Eye (tissue), 1 donor: ENCODE data around the gene NTNG2.

Source experiments
- DNase-seq: peaks from one replicate; pipeline ENCODE4 v3.0.0-alpha.2; 2015

The NTNG2 gene

DNA sequence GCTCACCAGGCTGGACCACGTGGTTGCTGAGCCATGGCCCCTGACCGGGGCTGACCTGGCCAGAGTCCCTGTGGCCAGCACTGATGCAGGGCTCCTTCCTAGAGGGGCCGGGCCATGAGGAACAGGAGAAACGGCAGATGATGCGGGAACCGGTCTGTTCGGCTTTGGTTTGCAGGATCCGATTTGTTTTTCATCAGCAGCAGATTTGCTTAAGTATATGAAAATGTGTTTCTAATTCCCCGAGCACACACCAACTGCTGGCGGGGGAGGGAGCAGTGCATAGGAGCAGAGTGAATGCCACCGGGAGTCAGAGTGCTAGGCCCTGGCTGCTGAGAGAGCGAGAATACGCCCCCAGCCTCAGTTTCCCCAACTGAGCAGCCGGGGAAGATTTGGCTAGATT, 13.6 kb downstream of the NTNG2 start:
- DNase-seq: peak; percentile 18

DNA sequence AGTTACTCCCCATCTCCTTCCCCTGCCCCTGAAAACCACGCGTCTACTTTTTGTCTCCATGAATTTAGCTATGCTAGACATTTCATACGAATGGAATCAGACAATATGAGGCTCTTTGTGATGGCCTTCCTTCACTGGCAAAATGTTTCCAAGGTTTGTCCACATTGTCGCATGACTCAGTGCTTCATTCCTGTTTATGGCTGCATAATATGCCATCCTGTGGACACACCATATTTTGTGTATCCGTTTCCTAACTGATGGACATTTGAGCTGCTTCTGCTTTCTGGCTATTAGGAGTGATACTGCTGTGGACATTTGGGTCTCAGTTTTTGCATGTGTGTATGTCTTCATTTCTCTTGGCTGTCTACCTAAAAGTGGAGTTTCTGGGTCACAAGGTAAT, 14.5 kb downstream of the NTNG2 start:
- DNase-seq: no peak

DNA sequence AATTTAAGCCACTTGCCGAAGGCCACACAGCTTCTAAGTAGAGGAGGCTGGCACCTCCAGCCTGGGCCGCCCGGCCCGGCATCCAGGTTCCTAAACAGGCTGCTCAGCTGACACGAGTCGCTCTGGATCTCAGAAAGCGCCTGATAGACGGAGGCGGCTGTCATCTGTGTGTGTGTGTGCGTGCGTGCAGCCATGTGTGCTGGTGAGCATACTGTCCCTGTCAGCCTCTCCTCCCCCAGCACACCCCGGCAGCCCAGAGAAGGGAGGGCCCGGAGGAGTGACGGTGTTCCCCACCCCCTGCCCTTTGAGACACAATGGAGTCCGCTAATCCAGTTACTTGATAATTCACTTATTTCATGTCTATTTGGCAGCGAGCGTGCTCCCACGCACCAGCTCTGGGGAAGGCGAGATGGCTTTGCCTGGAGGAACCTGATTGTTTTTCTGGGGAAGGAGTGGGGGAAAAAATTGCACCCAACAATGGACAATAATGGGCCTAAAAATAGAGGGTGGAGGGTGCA, 20.0 kb downstream of the NTNG2 start:
- DNase-seq: peak; percentile 85

DNA sequence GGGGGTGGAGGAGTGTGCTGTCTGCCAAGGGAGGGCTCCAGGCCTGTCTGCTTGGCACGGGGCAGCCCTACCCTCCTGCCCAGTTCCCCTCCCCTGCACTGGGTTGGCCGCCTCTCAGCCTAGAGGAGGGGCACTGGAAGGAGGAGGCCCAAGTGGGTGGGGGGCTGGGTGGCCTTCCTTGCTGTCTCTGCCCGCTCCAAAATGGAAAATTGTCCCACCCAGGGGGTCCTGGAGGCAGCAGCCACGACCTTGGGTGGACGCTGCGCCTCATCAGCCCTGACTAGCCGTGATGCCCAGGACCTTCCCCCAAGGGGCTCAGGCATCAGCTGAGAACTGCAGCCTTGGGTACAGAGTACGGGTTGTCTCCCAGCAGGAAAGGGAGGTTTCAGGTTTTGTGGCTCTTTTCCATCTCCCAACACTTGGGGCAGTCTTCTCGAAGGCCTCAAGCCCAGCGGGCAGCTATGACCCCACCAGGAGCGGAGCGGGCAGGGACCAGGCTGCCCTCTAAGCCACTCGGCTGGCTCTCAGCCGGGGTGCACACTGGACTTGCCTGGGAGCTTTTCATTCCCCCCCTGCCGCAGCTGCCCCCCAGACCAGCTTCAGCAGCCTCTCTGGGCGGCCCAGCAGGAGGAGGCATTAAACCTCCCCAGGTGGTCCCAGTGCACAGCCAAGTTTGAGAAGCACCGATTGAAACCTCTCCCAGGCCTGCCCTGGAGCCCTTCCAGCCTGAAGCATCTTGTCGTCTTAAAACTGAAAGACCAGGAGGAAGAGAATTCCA, 20.6 kb downstream of the NTNG2 start:
- DNase-seq: peak; percentile 76

DNA sequence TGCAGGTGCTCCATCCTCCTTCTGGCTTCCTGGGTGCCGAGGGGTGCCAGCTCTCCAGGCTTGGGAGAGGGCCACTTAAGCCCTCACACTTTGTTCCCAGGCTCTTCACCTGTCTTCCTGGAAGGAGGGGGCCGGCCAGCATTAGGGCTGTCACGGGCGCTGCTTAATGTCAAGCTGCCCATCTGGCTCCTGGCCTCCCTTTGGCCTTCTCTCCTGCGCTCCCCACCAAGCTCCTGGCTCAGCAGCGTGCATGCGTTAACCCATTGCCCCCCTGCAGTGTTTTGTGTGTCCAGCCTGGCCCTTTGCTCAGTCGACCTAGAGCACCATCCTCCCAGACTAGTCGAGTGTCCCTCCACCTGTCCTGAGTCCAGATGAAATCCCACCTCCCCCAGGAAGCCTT, 21.3 kb downstream of the NTNG2 start:
- DNase-seq: peak; percentile 14

DNA sequence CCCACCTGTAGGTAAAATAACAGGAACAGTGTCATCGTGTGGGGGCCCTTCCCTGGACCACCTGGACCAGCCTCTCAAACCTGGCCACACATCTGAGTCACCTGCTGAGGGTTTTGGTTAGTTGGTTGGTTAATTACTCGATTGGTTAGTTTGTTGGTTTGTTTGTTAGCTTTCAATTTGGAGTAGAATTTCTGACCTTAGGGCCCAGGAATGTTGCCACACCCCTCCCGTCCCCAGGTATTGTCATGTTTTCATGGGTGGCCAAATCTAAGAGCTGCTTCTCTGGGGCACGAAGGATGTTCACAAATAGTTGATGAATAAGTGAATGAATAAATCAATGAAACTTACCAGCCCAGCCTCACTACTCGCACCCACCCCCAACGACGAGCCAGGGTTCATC, 21.9 kb downstream of the NTNG2 start:
- no peak for DNase-seq

DNA sequence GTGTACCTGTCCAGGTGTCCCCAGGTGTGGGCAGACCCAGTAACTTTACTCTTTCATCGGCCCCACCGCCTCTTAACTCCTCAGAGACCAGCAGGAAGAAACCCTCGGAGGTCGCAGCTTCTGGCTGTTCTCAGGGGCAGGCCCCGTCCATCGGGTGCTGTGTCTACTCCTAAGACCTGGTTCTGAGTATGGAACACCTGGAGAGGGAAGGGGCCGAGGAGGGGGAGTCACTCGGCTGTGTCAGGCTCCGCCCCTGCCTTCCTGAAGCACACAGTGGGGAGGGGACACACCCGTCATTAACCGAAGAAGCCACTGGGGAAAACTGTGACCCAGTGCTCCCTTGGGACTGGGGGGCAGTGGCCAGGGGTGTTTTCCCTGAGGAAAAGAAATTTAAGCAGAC, 22.3 kb downstream of the NTNG2 start:
- DNase-seq: no peak

DNA sequence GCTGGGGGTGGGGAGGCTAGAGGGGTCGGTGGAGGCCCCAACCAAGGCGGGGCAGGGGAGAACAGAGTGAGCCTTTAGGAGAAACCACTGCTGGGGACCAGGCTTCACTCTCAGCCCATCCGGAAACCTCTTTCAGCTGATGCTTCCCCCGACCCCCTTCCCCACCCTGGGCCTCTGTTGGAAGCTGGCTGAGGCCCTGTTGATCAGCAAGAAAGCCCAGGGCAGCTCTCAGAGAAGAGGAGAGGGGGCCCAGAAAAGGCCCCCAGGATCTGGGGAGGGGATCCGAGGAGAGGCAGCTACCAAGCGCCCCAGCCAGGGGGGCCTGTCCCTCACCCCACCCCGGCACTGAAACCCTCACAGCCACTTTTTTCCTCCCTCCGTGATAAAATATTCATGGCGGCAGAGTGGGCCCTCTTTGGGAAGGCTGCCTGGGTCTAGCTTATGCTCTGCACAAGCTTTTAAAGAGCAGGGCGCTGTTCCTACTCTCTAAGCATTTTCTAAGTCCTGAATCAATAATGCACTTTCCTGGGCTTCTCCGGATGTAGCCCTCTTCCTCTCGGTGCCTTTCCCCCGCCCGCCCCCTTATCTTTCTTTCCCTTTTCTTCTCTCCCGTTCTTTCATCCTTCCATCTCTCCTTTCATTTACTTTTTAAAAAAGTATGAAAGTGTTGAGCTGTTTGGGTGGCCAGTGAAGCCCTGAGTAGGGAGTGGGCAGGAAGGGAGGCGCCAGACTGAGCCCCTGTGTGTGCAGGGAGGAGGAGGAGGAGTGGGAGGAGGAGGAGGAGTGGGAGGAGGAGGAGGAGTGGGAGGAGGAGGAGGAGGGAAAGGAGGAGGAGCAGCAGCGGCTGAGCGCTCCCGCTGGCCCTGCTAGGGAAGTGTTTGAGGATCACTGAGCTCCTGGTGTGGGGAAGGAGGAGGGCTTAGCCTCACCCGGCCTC, 23.5 kb downstream of the NTNG2 start:
- DNase-seq: peak; percentile 69

DNA sequence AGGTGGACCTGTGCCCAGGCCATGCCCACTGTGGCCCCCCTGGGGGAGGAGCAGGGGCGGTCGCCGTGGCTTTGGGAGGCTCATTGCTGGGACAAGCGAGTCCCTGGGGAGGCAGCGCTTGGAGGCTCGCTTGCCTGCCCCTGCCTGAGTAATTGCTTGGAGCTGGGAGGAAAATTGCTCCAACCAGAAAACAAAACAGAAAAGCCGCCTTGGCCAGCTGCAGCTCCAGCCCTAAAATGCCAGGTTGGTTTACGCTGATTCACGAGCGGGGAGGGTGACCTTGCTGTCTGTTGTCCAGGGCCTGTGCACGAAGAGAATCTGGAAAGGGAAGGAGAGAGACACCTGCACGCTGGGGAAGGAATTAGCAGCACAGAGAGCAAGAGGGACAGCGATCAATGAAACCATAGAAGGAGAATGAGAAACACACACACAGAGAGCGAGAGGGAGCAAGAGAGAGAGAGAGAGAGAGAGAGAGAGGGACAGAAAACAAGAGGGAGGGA, 25.3 kb downstream of the NTNG2 start:
- peak; percentile 74 for DNase-seq

DNA sequence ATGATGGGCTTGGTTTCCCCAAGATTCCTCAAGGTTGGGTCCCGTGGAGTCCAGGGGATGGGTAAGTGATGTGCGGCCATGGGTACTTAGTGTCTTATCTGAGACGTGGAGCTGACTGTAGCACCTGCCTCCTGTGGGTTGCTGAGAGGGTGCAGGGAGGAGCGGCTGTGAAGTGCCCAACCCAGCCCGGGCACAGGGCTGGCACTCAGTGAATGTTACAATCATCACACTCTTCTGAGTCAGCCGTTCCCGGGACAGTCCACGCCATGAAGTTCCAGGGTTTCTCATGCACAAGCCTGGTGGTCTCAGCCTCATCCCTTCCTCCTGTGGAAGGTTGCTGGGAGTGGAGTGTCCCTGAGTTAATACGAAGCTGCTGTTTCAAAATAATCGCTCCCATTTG, 29.1 kb downstream of the NTNG2 start:
- no peak for DNase-seq

DNA sequence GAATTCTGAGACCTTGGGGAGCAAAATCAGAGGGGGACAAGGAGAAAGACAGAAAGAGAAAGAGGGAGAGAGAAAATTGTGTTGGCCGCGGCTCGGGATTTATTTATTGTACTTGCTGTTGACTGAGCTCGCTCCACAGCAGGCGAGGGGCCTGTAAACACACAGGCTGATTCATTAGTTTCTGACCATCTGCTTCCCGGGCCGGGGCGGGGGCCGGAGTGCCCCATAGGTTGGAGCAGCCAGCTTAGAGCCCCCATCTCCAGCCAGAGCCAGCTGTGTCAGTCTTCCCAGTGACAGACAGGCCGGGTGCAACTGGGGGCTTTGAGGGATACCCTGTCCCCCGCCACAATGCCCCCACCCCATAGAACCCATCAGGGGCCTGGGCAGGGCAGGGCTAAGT, 30.9 kb downstream of the NTNG2 start:
- DNase-seq: no peak

DNA sequence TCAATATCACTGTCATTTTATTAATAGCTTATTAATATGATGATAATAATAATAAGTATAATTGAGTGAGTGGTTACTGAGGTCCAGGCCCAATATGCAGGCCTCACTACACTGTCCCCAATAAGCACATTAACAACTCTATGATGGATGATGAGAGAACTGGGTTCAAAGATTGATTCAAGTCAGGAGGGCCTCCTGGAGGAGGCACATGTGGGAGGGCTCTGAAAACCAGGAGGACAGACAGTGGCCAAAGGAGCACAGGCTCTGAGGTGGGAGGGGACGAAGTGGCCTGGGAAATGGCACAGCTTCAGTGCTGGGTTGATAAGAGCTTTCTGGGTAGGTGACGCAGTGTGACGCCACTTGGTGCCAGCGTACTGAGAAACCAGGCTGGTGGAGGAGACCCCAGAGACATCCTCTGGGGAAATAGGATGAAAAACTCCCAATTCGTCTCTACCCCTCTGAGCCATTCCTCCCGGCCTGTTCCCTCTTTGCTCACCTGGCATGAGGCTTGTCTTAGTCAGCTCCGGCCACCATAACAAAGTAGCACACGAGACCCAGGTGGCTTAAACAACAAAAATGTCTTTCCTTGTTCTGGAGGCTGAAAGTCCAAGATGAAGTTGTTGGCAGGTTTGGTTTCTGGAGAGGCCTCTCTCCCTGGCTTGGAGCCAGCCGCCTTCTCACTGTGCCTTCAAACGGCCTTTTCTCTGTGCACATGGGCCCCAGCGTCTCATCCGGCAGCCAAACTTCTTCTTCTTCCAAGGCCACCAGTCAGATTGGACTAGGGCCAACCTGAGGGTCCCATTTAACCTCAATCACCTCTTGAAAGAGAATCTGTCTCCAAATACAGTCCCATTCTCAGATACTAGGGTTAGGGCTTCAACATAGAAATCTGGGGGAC, 31.6 kb downstream of the NTNG2 start:
- DNase-seq: no peak

DNA sequence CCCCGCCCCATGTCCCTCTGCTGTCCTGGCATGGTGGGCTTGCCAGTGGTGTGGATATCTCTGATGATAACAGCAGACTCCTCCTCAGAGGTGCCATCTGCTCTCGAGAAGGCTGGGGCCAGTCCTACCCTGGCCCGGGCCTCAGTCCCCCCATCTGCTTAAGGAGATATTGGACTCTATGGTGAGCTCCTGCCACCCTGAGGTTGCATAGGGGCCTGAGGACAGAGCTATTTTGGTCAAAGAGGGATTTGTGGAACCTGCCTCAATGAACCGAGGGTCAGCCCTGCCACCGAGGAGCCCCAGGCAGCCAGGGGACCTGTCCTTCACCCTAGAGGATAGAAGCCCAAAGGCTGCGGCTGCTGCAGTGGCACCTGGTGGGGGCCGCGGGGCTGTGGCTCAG, 32.6 kb downstream of the NTNG2 start:
- DNase-seq: no peak

DNA sequence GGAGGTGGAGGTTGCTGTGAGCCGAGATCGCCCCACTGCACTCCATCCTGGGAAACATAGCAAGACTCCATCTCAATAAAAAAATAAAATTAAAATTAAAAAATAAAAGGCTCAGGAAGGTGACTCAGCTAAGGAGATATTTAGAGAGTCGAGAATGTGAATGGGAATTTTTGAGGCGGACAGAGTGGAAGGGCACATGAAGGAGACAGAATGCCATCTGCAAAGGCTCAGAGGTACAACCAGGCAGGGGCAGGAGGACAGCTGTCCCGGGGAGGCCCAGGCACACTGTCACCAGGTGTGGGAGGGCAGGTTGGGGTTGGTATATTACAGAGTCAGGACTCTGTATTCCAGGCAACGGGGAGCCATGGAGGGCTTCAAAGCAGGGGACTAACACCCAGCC, 35.5 kb downstream of the NTNG2 start:
- DNase-seq: no peak

DNA sequence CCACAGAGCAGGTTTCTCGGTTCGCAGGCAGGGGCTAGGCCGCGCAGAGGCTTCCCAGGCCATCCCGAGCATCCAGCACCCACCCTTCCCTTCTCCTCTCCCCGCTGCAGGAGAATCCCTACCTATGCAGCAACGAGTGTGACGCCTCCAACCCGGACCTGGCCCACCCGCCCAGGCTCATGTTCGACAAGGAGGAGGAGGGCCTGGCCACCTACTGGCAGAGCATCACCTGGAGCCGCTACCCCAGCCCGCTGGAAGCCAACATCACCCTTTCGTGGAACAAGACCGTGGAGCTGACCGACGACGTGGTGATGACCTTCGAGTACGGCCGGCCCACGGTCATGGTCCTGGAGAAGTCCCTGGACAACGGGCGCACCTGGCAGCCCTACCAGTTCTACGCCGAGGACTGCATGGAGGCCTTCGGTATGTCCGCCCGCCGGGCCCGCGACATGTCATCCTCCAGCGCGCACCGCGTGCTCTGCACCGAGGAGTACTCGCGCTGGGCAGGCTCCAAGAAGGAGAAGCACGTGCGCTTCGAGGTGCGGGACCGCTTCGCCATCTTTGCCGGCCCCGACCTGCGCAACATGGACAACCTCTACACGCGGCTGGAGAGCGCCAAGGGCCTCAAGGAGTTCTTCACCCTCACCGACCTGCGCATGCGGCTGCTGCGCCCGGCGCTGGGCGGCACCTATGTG, 36.1 kb downstream of the NTNG2 start:
- DNase-seq: no peak

DNA sequence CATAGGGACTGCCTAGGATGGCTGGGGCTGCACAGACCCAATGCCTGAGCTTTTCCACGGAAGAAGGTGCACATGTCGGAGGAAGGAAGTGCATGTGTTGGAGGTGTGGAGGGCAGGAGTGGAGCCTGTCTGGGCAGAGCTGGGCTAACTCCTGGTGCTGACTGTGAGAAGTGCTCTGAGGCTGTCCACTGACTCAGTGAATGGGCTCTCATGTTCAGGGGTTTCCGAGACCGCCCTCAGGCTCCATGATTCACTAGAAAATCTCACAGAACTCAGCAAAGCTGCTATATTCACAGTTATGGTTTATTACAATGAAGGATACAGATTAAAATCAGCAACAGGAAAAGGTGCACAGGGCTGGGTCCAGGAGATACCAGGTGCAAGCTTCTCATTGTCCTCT, 37.2 kb downstream of the NTNG2 start:
- DNase-seq: no peak

DNA sequence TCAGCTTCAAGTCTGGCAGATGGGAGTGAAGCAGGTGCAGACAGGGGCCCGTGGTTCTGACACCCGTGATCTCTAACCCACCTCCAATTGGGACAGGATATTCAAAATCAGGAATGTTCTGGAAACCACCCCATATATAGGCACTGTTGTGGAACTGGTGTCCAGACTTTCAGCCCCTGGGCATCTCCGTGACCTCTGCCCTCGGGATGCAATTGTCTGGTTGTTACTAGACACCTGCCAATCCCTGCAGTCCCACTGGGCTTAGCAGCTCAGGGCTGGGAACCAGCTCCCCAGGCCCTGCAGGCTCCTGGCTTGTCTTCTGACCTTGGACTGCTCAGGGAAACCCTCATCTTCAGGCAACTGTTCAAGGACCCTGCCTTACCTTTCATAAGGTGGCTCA, 38.8 kb downstream of the NTNG2 start:
- DNase-seq: no peak

DNA sequence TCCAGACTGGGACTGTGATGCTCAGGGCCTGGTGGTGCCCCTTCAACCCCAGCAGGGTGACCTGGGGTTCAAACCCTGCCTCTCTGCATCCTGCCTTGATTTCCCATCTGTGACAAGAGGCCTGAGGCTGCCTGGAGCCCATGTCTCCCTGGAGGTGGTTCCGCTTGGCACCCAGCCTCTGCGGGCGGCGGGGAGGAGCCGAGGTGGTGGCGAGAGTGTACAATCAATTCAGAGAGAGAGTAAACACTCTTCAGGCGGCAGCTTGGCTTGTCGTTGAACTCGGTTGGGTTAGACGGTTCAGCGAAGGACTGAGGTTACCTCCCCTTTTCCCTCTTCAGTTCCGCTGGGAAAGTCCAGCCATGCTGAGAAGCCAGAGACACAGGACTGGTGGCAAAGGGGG, 39.3 kb downstream of the NTNG2 start:
- no peak for DNase-seq

DNA sequence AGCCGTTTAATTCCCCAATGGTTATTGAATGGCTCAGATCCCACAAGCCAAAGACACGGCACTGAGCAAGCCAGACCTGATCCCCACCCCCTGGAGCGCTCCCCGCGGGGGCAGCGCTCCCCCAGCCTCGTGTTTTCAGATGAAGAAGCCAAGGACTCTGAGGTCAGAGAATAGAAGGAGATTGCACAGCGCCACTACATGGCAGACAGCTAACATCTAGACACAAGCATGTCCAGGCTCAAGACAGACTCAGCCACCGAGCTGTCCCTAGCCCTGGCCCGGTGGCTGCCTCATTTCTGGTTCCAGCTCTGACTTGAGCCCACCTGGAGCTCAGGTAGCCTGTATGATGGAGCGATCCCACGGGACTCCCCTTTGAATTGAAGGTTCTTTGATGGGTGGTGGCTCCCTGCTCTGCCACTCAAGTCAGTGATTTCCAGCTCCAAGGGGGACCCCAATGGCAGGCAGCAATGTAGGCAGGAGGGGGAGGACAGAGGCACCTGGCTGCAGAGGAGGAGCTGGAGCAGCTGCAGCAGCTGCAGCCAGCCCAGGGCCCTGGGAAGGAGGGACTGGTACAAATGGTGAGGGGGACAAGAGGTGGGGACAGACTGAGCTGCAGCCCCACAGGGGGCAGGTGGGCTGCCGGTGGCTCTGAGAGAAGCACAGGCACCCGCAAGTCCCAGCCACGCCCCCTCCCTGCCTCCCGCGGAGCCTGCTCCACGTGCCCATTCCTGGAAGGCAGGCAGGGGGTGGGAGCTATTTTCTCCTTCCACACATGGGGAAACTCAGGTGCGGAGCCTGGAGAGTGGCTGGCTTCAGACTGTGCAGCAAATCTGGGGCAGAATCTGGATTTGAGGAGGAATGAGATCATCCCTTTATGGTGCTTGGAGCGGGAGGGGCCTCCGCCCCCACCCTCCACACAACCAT, 40.2 kb downstream of the NTNG2 start:
- DNase-seq: no peak

DNA sequence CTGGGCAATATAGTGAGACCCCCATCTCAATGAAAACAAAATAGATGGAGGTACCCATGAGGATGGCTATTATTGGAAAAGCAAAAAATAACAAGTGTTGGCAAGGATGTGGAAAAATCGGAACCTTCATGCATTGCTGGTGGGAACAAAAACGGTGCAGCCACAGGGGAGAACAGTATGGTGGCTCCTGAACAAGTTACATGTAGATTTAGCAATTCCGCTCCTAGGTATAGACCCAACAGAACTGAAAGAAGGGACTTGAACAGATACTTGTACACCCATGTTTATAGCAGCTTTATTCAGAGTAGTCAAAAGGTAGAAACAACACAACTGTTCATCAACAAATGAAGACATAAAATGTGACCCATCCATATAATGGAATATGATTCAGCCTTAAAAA, 43.0 kb downstream of the NTNG2 start:
- DNase-seq: no peak

DNA sequence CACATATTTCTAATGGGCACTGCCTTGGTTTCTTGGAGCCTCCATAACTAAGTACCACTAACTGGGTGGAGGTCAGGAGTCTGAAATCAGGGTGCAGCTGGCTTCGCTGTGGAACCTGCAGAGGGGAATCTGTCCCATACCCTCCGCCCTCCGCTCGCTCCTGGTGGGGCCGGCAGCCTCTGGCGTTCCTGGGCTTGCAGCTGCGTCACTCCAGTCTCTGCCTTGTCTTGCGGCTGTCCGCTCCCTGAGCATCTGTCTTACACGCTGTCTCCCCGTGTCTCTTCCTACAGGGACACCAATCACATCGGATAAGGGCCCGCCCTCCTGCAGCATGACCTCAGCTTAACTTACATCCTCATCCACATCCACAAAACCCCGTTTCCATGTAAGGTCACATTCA, 45.4 kb downstream of the NTNG2 start:
- no peak for DNase-seq
